Frontal cortex (tissue), 4 donors: ENCODE measurements around the gene ZMIZ1. TPM values are rescaled to one million over a fixed set of nuclear protein-coding genes. Genes with fewer than 3 reads are reported as not detected.

Source experiments
- DNase-seq, 2 donors: peaks; one replicate each; pipeline ENCODE4 v3.0.0; 2012; ENCODE audit warnings: low spot score in 2 of 2
- FAIRE-seq: peaks from 2 replicates; lab custom pipeline; 2012; peaks lifted over from hg19 to GRCh38; lab: Jason Lieb, UNC
- total RNA-seq: library from RNA; depleted of rRNA; stranded (reverse); fragments of >200 nt; gene quantifications from one replicate; pipeline ENCODE4 v1.2.3, GENCODE V29; 2014
- donor health status: control.
- donor health status: control.
- donor health status: control.

Gene ZMIZ1
- total RNA-seq, 1 donor from 2014 or later = 19.6 TPM

DNA sequence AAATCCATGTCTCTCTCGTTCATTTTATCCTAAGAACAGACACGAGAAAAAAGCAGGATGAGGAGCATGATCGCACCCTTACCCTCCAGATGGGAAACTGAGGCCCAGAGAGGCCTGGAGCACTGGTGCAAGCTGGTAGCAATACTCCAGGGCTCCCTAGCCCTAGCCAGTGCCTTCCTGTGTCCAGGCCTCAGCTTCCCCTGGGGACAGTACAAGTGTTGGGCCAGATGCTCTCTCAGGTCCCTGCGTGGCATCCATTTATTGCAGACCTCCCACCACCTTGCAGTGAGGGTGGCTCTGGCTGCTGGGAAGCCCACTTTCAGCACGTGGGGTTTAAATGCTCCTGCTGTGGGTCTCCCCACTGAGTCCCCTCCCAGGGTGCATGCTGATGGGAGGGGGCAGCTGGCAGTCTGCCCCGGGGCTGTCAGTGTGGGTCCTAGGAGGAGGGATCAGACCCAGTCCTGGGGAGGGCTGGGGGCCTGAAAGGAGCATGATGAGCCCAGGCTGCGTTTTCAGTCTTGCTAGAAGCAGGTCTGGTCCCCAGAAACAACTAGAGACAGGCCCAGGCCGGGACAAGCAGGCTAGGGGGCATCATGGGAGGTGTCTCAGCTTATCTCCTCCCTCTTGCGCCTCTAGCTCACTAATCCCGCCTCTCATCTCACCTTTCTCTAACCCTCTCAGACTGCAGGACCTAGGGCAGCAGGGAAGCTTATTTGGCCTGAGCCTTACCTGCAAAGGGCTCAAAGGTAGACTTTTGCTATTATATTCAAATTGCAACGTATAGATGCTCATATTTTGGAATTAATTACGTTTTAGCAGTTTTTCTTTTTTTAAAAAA, 277.8 kb downstream of the ZMIZ1 start:
- DNase-seq = no peak
- no peak for FAIRE-seq

DNA sequence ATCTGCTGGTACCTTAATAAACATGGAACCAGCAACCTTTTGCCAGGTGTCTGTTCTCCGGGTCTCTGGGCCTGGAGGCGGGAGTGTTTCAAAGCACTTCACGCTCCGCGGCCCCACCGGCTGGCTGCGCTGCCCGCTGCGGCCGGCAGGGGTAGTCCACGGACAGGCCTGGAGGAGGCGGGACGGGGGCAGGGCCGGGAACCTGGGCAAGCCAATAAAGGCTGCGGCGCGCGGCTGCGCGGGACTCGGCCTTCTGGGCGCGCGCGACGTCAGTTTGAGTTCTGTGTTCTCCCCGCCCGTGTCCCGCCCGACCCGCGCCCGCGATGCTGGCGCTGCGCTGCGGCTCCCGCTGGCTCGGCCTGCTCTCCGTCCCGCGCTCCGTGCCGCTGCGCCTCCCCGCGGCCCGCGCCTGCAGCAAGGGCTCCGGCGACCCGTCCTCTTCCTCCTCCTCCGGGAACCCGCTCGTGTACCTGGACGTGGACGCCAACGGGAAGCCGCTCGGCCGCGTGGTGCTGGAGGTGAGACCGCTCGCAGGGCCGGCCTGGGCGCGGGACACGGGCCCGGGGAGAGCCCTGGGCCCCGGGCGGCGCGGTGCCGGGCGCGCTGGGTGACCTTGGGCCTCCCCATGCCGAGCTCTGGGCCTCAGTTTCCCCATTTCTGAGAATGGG, 278.6 kb downstream of the ZMIZ1 start, which contains the start of gene PPIF:
PPIF (plus strand) TSS at position 244 of the 668 bp plus-strand sequence; CDS start at position 324, 80 bp downstream.
- FAIRE-seq = no peak
- DNase-seq = peak; percentile 91 to 95

DNA sequence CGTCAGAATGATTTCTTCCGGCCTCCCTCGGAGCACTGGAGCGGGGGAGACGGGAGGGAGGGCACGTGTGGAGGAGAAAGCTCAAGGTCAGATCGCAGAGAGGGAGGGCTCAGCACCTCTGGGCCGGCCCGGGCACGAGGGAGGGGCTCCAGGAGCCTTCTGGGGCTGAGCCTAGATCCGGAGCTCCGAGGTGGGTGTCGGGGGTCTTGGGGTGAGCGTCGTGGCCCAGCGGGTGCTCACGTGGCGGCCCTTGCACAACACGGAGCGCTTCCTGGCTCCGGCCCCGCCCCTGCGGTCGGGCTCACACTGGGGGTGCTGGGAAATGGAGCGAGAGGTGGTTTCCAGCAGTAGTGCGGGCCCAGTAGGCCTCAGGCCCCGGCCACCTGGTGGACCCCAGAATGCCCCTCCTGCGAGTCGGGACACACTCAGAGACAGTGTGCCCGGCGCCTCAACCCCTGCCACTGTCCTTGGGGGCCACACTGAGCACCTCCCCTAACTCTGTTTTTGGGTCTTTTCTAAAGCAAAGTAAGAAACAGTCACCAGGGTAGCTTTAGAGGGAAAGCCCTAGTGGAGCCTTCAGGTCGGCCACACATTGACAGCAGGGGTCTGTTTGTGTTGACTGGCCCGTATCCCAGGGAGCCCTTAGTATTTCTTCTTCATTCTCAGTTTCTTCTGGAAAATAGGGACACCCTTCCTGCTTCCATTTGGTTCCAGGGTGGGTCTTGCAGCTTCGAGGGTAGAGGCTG, 279.3 kb downstream of the ZMIZ1 start:
- peak in 1 of 2 donors; percentile 63 for DNase-seq
- no peak for FAIRE-seq

DNA sequence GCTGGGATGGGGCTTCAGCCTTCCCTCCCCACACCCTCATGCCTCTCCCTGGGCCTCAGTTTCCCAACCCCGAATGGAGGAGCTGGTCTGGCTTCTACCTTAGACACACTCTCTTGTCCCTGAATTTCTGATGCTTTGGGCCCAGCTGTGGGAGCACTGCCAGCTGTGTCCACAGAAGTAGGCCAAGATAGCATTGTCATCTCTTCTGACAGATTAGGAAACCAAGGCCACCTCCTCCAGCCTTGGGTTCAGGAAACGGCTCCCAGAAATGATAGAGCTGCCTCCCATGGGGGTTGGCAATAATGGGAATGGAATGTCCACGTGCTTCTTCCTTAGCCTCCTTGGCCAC, 279.8 kb downstream of the ZMIZ1 start:
- DNase-seq (no peak), FAIRE-seq (no peak)

- no peak for FAIRE-seq
- no peak for DNase-seq
These were observed 280.3 kb downstream of the ZMIZ1 start for GRCh38 chr10:79349072-79349491.

DNA sequence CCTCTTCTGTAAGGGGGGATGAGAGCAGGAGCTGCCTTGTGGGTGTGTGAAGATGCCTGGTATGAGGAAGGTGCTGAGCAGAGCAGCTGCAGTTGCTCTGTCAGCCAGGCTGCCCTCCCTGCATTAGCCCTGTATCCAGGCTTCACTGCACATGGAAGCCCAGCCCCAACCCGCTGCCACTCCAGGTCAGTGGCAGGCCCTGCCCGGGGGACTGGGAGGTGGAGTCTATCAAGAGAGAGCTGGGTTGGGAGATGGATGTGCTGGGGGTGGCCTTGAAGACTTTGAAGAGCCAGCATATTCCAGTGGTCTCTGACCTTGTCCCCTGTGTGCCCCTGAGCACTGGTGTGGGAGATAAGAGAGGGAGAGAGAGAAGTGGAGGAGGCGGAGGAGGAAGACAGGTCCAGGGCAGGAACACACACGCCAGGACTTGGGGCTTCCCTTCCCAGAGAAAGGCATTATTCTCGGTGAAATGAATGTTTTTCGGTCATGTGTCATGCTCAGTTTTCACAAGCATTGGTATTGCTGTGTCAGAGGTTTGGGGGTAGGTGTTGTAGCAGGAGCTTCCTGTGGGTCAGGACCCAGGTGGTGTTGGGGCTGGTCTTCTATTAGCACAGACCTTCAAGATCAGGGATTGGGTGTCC, 281.1 kb downstream of the ZMIZ1 start:
- DNase-seq (no peak), FAIRE-seq (no peak)

DNA sequence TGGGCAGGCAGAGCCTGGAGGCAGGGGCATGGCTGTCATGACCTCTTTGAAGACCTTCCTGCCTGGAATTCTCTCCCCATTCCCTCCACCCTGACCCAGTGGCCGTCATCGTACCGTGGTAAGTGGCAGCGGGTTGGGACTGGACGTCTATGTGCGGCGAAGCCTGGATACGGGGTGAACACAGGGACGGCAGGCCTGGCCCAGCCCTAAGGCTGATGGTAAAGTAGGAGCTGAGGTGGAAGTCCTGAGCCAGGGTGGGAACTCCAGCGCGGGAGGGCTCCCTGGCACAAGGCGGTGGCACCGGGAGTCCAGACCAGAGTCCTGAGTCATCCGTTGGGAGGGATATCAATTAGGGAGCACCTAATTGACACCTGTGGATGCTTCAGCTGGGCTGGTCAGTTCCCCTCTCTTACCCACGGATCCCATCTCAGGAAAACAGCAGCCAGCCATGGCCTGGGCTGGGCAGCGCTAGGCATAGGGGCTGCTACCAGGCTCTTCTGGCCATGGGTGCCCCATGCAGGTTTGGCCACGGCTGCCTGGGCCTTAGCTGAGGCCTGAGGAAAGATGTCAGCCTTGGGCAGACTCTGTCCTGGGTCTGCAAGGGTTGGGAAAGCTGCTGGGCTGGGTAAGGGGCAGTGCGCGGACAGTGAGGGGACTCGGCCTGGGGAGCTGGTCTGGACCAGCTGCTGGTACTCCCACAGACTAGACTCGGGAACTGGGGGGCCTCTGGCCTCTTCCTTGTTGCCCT, 281.8 kb downstream of the ZMIZ1 start:
- DNase-seq (no peak), FAIRE-seq (no peak)

DNA sequence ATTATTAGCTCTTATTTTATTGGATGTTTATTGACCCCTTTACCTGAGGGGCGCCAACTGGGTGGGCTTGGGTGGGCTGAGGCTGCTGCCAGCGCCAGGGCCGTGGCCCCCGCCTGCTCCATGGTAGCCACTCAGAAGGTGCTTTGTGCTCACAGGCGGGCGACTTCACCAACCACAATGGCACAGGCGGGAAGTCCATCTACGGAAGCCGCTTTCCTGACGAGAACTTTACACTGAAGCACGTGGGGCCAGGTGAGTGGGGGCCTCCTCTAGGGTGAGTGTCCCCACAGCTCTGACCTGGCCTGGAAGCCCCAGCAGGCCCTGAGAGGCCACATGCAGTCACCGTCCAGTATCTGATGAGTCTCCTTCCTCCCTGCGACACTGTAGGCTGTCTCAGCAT, 282.6 kb downstream of the ZMIZ1 start:
- FAIRE-seq (no peak), DNase-seq (no peak)

DNA sequence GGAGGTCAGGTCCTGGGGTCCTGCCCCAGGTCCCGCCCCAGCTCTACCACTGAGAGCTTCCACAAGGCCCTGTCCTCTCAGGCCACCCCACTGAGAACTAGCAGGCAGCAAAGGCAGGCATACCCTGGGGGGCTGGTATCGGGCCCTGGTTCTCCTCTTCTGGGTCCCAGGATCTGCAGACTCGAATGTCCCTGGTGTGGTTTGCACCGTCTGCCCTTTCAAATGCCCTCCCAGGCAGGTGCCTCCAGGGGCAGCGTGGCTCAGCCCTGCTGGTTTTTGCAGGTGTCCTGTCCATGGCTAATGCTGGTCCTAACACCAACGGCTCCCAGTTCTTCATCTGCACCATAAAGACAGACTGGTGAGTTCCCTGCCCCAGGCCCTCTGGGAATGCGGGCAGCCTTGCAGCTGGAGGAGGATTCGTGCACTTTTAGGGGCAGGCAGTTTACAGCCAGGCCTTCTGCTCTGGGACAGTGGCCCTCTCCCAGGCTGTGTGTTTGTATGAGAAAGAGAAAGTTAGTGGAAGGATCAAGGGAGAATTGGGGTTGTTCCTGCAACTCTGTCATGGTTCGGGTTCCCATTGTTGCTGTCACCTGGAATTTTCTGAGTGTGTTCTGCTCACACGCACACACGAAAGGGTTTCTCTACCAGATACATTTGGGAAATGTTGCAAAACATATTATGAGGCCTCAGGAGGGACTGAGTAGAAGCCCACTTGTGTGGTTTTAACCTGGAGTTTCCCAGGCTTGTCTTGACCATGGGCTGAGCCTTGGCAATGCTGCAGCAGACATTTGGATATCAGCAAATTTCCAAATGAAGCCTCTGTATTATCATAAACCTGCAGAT, 283.5 kb downstream of the ZMIZ1 start:
- DNase-seq (no peak), FAIRE-seq (no peak)

- no peak for FAIRE-seq
- no peak for DNase-seq
These were observed 284.2 kb downstream of the ZMIZ1 start for GRCh38 chr10:79353000-79353406.

GRCh38 chr10:79353726-79354125, 285.0 kb downstream of the ZMIZ1 start:
- DNase-seq (no peak), FAIRE-seq (no peak)

DNA sequence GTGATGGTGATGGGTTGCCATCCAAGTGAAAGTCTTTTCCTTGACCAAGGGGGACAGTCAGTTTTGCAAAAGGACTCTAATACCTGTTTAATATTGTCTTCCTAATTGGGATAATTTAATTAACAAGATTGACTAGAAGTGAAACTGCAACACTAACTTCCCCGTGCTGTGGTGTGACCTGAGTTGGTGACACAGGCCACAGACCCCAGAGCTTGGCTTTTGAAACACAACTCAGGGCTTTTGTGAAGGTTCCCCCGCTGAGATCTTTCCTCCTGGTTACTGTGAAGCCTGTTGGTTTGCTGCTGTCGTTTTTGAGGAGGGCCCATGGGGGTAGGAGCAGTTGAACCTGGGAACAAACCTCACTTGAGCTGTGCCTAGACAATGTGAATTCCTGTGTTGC, 285.4 kb downstream of the ZMIZ1 start:
- no peak for FAIRE-seq
- DNase-seq = no peak

DNA sequence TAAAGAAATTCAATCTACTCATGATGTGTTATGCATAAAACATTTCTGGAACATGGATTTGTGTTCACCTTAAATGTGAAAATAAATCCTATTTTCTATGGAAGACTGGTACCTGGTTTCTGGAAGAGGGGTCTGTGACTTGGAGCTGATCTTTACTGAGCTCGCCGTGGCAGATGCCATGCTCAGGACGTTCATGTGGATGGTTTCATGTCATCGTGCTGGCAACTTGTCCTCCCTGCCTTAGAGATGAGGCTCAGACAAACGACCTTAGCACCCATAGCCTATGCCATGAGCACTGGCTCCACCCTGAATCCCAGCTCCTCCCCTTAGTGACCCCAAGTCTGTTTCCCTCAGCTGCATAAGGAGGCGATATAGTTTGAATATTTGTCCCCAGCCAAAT, 285.8 kb downstream of the ZMIZ1 start:
- FAIRE-seq = no peak
- DNase-seq = no peak

- DNase-seq (no peak), FAIRE-seq (no peak)
These were observed 286.8 kb downstream of the ZMIZ1 start for GRCh38 chr10:79355420-79356017.

- no peak for DNase-seq
- FAIRE-seq = no peak
These were observed 287.3 kb downstream of the ZMIZ1 start for GRCh38 chr10:79356104-79356503.

DNA sequence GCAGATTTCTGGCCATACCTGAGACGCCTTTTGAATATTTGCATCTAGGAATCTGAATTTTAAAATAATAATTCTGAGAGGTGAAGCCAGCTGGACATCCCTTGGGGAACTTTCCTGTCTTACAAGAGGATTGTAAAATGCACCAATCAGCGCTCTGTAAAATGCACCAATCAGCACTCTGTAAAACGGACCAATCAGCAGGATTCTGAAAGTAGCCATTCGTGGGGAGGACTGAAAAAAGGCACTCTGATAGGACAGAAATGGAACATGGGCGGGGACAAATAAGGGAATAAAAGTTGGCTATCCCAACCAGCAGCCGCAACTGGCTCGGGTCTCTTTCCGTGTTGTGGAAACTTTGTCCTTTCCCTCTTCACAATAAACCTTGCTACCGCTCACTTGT, 288.4 kb downstream of the ZMIZ1 start:
- DNase-seq = no peak
- no peak for FAIRE-seq

GRCh38 chr10:79358811-79359210, 290.0 kb downstream of the ZMIZ1 start:
- DNase-seq (no peak), FAIRE-seq (no peak)

DNA sequence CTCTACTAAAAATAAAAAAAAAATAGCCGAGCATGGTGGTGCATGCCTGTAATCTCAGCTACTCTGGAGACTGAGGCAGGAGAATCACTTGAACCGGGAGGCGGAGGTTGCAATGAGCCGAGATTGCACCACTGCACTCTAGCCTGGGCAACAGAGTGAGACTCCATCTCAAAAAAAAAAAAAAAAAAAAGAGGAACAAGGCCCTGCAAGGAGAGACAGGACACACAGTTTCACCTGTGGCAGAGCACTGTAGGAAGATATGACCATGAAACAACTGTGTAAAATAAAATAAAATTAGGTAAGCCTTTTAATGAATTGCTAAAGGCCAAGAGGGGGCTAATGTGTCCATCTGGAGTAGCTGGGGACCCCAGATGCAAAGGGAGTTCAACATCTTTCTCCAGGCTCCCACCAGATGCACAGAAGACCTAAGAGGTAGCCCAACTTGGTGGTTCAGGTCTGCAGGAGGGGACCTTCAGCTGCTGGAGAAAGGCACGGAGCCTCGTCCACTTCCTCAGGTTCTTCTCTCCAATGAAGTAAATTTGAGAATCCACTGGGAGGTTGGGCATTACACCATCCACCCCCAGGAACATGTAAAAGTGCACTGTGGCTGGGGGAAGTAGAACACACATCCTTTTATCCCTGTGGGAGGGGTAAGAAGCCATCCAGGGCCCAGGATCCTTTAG, 291.2 kb downstream of the ZMIZ1 start:
- DNase-seq = no peak
- no peak for FAIRE-seq
